Ishikawa (cell line): Measurements from ENCODE around the gene ZMYND8.

ENCODE experiments used
- EP300 ChIP-seq: IDR thresholded peaks from 2 replicates; pipeline ENCODE4 v1.6.1; 2012; ENCODE audit warnings: borderline replicate concordance
- TCF12 ChIP-seq: IDR thresholded peaks from 2 replicates; pipeline ENCODE4 v1.6.1; 2012; ENCODE audit warnings: low read depth
- TF ChIP-seq, protein P1 (sequence below): IDR thresholded peaks from 2 replicates; pipeline ENCODE4 v1.6.1; 2012
- TF ChIP-seq, protein P2 (sequence below): IDR thresholded peaks from 2 replicates; pipeline ENCODE4 v1.6.1; 2012; ENCODE audit warnings: low read depth, mild to moderate bottlenecking

DNA sequence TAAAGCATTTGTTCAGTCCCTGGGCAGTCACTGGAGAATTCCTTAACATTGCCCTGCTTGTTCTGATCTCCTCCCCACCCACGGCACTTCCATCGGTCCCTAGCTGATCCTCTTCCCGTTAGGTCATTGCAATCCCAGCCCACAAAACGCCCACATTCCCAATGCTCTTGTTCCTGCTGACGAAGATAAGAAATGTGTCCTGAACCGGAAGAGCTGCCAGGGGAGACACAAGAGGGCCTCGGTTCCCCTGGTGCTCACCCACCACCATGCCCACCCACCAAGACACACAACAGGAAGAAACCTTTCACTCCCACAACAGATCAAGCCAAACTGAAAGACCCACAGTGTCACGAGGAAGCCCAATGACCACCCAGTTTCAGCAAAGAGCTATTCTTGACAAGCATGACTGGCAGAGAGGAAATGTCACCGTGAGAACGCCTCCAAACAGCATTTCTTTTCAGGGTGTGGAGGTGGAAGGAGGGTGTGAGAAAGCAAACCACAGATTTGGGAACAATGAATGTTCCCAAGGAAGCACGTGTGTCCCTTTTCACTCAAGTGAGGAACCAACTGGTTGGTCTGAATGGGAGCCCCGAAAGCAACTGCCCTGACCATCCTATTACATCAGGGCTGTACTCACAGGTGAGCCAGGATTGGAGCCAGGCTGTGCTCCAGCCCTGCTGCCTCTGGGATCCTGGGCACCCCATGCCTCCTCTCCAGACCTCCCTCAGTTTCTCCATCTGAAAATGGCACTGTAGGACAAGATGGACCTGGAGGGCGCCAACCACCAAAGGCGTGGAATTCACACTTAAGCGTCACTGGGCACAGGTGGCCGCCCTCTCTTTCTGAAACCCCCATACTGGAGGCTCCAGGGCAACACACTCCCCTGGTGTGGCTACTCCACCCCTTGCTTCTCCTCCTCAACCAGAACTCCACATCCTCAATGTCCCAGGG, 97.5 kb downstream of the ZMYND8 start:
- TF ChIP-seq, protein P1, sequence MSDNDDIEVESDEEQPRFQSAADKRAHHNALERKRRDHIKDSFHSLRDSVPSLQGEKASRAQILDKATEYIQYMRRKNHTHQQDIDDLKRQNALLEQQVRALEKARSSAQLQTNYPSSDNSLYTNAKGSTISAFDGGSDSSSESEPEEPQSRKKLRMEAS, result peak; percentile 81
- TF ChIP-seq, protein P2, sequence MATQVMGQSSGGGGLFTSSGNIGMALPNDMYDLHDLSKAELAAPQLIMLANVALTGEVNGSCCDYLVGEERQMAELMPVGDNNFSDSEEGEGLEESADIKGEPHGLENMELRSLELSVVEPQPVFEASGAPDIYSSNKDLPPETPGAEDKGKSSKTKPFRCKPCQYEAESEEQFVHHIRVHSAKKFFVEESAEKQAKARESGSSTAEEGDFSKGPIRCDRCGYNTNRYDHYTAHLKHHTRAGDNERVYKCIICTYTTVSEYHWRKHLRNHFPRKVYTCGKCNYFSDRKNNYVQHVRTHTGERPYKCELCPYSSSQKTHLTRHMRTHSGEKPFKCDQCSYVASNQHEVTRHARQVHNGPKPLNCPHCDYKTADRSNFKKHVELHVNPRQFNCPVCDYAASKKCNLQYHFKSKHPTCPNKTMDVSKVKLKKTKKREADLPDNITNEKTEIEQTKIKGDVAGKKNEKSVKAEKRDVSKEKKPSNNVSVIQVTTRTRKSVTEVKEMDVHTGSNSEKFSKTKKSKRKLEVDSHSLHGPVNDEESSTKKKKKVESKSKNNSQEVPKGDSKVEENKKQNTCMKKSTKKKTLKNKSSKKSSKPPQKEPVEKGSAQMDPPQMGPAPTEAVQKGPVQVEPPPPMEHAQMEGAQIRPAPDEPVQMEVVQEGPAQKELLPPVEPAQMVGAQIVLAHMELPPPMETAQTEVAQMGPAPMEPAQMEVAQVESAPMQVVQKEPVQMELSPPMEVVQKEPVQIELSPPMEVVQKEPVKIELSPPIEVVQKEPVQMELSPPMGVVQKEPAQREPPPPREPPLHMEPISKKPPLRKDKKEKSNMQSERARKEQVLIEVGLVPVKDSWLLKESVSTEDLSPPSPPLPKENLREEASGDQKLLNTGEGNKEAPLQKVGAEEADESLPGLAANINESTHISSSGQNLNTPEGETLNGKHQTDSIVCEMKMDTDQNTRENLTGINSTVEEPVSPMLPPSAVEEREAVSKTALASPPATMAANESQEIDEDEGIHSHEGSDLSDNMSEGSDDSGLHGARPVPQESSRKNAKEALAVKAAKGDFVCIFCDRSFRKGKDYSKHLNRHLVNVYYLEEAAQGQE, result no peak
- no peak; the same call in 1 of the 2 replicates for TF ChIP-seq TCF12
- peak; percentile 58; the same call in 1 of the 2 replicates for TF ChIP-seq EP300
